Glomerular endothelial cell (primary cell): ENCODE results near the gene FBXO24. TPM values are rescaled to one million over a fixed set of nuclear protein-coding genes. Genes with fewer than 3 reads are reported as not detected.

Source experiments
- DNase-seq: peaks from one replicate; pipeline ENCODE4 v3.0.0-alpha.2; 2011; ENCODE audit warnings: low read depth, low spot score; ENCODE audit errors: extremely low read depth
- total RNA-seq: library from RNA; depleted of rRNA; stranded (reverse); fragments of >200 nt; gene quantifications from 2 replicates; pipeline ENCODE4 v1.2.3, GENCODE V29; 2015

FBXO24 gene
- total RNA-seq, 1 donor from 2014 or later = not detected

DNA sequence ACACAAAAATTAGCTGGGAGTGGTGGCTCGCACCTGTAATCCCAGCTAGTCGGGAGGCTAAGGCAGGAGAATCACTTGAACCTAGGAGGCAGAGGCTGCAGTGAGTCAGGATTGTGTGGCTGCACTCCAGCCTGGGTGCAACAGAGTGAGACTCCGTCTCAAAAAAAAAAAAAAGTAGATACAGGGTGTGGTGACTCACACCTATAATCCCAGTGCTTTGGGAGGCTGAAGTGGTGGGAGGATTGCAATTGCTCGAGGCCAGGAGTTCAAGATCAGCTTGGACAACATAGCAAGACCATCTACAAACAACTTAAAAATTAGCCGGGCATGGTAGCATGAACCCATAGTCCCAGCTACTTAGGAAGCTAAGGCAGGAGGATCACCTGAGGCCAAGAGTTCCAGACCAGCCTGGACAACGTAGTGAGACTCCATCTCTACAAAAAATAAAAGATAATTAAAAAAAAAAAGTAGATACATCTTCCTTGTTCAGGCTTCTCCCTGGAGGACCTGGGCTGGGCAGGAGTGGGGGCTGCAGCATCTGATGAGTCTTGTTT, 28.3 kb downstream of the FBXO24 start:
- no peak for DNase-seq

DNA sequence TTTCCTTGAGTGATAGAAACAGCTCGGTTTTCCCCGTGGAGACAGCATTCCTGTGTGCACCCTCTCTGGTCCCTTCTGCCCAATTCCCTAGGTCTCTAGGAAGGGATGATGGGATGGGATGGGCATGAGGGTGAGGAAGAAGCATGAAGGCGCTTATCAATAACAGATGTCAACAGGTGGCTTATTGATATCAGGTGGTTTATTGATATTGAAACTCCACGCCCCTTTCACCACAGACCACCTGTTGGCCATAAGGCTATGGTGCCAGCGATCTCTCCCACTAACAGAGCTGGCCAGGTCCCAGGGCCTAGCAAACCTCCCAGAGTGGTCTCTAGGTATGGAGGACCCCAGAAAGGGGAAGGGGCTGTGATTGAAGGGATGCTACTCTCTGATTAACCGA, 34.1 kb downstream of the FBXO24 start:
- no peak for DNase-seq

DNA sequence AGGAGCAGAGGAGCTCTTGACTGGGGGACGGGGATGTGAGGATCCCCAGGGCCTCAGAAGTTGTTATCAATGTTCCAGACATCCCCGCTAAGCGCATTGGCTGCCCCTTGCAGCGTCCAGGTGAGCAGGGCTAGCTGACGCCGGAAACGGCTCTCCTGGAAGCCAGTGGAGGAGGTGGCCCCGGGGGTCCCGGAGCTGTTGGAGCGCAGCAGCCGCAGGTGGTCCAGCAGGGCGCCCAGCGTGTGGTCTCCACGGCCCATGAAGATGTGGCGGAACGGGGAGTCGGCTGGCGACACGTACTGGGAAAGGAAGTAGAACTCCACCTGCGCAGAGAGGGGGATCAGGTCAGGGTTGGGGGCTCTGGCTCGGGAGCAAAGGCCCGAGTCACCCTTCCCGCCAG, 34.7 kb downstream of the FBXO24 start:
- DNase-seq = no peak

DNA sequence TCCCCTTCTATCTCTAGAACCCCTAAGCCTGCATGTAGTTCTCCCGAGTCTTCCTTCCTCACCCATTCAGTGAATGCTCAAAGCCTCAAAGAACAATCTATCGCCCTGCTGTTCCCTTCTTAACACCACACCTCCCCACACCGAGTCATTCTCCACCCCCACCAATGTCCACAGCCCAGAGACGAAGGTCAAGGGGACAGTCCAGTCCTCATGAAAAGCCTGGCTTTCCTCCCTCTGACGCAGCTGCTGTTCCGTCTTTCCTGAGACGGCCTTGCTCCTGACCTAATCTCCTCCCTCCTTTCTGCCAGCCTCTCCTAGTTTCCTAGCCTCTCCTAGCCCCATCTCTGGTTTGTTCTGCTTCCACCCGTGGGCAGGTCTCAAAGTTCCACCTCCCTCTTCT, 35.4 kb downstream of the FBXO24 start:
- DNase-seq = no peak

DNA sequence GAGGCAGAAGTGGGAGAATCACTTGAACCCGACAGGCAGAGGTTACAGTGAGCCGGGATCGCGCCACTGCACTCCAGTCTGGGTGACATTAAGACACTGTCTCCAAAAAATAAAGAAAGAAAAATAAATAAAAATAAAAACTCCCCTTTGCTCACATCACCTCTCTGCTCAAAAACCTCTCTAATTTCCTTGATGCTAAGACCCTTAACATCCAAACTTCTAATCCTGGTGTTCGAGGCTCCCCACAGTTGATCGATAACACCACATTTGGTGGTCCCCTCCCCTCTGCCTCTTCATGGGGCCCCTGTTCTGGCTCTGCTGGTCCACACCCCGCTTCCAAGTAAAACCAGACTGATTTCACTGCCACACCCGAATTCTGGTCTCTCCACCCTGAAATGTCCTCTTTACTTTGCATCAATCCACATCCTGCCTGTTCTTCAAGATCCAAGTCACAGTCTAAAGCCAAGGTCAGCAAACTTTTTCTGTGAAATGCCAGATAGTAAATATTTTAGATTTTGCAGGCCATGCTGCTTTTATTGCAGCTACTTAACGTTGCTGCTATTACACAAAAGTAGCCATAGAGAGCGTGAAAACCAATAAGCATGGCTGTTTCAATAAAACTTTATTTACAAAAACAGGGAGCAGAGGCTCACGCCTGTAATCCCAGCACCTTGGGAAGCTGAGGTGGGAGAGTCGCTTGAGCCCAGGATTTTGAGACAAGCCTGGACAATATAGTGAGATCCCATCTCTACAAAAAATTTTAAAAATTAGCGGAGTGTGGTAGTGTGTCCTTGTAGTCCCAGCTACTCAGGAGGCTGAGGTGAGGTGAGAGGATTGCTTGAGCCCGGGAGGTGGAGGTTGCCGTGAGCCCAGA, 38.1 kb downstream of the FBXO24 start:
- no peak for DNase-seq

DNA sequence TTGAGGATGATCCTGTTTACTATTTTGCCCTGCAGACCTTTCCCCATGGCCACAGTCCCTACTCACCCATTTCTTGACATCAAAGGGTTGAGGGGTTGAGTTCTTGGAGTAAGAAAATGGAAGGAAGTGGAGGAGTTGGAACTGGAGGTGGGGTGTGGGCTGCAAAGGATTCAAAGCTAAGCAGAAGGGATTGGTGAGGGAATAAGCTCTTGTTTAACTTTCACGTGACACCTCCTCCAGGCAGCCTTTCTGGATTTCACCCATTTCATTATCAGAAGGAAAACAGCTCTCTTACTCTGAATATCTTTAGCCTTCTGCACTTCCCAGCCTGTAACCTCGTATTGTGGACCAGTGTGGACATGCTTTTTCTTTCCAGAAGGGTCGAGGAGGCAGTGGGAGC, 39.9 kb downstream of the FBXO24 start:
- no peak for DNase-seq

DNA sequence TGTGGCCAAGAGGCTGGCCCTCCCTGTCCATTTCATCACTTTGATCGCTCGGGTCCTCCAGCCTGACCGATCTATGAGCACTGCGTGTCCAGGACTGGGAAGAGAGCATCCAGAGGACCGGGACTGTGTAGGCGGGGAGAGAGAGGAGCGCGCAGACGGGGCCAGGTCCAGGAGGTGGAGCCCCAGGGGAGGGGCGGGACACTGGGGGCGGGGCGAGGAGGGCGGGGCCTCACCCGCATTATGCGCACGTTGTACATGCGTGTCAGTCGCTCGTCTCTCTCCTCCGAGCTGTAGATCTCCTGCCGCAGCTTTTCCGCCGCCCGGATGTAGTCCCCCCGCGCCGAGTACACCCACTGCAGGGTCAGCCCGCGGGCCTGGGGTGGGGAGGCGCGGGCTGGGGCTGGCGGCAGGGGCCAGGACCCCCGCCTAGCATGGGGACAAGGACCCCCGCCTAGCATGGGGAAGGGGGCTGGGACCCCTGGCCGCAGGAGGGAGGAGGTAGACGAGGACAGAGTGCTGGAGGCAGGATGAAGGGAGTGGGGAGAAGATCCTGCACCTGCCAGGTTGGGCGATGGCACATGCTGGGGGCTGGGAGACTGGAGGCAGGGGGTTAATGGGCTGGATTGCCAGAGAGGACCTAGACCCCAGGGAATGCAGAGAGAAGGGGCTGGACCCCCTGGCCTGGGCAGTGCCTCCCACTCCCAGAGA, 40.6 kb downstream of the FBXO24 start:
- no peak for DNase-seq

DNA sequence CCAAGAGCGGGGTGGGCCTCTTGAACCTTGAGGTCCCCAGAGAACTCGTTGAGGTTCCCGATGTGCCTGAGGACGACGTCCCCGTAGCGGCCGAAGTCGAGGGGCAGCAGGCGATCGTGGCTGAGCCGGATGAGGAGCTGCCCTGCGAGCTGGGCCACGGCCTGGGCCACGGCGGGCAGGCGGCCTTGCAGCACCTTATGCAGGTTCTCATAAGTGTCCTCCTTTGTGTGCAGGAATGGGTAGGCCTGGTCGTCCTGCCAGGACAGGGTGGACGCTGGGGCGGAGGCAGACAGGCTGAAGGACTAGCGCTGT, 41.1 kb downstream of the FBXO24 start:
- DNase-seq = no peak

DNA sequence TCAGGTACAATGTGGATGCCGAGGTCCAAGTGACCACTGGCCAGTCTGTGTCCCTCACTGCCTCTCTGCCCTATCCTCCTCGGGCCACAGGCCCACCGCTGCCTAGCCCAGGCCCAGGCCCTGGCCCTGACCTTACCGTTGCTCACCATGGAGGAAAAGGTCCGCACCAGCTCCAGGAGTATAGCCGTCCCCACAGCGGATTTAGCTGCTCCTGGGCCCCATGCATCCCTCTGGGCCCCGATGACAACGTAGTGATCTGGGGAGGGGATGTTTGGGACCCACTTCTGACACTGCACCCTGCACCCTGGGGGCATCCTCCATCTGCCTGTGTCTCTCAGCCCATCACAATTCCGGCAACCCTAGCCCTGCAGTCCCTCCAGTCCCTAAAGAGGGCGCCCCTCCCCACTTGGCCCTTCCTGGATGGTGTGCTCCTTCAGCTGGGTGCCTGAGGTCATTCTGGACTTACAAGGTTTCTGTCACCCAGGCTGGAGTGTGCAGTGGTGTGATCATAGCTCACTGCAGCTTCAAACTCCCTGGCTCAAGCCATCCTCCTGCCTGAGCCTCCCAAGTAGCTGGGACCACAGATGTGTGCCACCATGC, 43.1 kb downstream of the FBXO24 start:
- DNase-seq = no peak

DNA sequence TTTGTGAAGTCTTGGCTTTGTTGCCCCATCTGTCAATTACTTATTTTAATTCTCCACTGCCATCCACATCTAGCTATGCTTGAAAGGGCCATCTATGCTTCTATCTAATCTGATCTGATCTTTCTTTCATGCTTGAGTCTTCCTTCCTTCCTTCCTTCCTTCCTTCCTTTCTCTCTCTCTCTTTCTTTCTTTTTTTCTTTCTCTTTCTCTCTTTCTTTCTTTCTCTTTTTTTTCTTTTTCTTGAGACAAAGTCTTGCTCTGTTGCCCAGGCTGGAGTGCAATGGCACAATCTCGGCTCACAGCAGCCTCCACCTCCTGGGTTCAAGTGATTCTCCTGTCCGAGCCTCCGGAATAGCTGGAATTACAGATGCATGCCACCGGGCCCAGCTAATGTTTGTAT, 43.9 kb downstream of the FBXO24 start:
- DNase-seq = no peak

DNA sequence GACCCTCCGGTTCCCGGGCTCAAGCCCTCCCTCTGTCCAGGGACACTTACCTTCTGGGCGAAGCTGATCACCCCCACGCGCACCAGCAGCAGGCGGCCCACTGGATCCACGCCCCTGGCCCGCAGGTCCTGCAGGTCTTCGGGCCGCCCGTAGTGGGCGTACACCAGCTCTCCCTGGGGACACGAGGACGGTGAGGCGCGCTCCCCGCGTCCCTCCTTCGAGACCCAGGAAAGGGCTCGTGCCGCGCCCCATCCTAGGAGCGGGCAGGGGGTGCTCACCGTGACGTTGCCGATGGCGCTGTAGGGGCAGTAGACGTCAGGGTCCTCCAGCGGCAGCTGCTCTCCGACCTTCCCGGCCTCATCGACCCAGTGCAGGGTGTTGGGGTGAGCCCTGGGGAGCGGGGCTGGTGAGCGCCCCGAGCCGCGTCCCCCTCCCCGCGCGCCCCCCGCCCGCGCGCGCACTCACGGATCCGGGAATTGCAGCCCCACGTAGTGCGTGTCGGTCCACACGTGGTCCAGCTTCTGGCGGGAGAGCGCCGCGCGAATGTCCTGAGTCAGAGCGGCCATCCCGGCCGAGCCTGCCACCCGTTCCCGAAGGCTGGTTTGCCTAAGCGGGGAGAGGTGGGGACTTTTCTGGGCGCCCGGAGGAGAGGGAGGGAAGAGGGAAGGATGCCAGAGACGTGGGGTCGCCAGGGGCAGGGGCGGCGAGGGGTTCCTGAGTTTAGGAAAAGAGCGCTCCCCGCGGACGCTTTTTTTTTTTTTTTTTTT, 47.0 kb downstream of the FBXO24 start:
- no peak for DNase-seq

DNA sequence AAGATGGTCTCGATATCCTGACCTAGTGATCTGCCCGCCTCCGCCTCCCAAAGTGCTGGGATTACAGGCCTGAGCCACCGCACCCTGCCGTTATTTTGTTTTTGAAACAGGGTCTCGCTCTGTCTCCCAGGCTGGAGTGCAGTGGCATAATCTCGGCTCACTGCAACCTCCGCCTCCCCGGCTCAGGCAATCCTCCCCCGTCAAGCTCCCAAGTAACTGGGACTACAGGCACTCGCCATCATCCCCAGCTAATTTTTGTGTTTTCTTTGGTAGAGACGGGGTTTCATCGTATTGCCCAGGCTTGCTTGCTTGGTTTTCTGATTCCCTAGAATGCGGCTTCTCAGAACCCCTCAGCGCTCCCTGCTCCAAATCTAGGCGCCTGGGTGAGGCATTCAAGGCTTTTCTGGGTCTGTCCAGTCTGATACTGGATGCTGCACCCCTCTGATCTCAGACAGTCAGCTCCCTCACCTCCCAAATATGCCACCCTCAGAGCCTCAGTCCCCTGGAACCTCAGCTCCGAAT, 53.9 kb downstream of the FBXO24 start:
- DNase-seq = no peak

DNA sequence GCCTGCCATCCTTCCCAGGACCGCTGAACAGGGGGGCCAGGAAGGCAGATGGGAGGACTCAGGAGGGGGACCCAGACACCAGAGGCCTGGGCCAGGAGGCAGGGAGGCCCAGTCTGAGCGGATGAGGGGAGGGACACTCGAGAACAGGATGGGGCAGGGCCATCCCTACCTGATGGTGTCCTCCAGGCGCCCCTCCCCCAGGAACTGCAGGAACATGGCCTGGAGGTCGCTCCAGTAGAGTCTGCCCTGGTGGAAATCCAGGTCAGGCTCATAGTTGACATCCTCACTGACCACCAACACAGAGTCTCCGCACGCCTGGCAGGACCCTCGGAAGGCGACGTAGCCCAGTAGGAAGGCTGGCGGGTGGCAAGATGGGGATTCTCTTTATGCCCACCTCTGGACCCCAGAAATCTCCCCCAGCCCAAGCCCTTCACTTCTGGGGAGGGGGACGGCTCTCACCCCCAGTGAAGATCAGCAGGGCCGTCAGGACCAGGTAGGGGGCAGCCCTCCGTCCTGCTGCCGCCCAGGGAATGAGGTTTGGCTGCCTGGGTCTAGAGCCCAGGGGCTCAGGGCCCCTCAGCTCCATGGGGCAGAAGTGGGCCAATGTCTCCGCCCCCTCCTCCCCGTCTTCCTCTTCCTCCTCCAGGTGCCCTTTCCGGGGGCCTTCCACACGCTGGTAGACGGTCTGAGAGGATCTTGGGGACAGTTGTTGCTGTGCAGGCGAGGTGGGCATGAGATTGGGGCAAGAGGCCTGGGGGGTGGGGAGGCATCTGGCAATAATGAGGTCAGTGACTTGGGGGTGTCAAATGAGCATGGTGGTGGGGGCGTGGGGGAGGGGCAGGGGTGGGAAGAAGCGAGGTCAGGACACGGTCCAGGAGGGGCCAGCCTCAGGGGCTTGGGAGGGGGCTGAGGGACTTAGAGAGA, 54.7 kb downstream of the FBXO24 start:
- DNase-seq = no peak

DNA sequence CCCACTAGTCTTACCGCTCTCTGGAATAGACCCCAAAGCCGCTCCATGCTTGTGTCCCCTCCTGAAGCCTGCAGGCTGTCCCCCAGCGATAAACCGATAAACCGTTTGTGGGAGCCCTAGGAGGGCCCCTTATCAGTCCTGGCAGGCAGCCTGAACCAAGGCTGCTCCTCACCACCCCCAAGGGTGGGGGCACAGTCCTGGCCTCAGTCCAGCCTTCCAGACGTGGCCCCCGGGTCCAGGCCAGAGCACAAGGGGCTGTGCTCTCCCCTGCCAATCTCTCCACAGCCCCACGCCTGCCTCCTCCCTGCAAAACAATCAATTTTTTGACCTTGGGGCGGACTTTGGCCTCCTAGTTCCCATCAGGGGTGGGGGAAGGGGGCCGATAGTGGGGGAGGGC, 55.3 kb downstream of the FBXO24 start, which contains the start of gene TFR2:
TFR2 (minus strand) TSS at position 90 of the 397 bp plus-strand sequence; CDS start at position 47, 43 bp downstream.
- no peak for DNase-seq

DNA sequence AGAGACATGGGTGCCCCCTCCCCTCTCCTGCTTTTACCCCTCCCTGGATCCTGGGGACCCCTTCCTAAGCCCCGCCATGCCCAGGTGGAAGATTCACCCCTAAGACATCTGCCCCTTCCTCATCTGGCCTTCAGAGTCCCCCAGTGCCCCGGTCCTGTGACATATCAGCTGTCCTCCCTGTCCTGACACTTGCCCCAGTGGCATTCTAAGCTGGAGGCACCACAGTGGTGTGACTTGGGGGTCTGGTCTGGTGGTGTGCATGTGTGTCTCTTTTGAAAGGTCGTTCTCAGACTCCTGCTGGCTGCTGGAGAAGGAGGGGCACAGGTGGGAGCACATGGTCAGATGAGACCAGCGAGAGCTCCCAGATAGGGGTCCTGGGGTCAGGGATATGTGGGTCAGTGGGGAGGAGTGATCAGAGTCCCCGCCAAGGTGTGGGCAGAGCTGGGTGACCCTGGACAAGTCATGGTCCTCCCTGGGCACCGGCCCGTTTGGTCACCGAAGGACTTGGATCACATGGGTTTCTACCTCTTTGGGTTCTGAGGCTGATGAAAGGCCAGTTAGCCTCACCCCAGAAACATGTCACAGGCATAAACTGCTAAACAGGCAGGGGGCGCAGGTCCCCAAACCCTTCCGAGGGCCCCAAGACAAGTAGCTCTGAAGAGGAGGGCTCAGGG, 55.9 kb downstream of the FBXO24 start:
- no peak for DNase-seq

DNA sequence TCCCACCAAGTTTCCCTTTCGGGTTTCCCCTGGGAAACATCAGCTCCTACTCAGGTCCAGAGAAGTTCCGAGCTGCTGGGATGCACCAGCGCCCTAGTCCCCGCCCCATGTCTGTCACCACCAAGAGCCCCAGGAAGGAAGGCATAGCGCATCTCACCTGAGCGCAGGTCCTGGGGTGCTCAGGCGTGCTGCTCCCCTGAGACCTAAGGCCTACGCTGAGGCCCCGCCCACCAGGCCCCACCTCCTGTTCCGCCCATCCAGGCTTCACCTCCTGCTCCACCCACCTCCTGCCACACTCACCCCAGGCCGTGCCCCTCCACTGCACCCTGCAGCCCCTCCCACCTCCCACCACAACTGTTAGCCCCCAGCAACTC, 56.4 kb downstream of the FBXO24 start:
- DNase-seq = no peak

DNA sequence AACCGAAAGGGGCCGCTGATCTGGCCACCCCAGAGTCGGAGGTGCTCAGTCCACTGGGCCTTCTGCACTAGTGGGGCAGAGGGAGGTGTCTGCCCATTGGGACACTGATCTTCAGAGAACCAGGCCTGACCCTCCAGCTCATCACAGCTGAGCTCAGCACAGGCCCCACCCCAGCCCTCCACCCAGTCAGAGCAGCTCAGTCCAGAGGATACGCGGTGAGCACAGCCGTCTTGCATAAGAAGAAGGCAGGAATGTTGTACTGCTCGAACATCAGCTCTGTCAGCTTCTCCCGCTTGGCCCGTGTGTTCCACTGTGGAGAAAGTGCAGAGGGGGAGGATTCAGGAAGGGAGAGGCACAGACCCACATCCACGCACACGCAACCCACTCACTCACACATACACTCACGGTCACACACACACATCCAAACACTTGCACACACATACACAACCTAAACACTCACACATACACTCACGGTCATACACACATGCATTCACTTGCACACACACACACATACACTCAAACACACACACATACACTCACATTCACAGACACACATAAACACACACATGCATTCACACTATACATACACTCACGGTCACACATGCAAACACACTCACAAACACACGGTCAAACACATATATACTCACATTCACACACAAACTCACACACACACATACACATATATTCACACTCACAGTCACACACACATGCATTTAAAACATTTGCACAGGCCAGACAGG, 63.9 kb downstream of the FBXO24 start:
- DNase-seq = no peak
